Measurements from ENCODE around the gene TMEM184A. TPM values are rescaled to one million over a fixed set of nuclear protein-coding genes. Genes with fewer than 3 reads are reported as not detected.
"Not testable (repeated sequence)": the region's sequence is repeated elsewhere in the genome, so short reads cannot be mapped to it uniquely, and the experiment has no call there.

Gene TMEM184A
- total and polyA plus RNA-seq, 2 donors (not counting 3 experiments of a cell fraction or from before 2014, with no cell fraction given): 0.48 TPM; not detected in 1

DNA sequence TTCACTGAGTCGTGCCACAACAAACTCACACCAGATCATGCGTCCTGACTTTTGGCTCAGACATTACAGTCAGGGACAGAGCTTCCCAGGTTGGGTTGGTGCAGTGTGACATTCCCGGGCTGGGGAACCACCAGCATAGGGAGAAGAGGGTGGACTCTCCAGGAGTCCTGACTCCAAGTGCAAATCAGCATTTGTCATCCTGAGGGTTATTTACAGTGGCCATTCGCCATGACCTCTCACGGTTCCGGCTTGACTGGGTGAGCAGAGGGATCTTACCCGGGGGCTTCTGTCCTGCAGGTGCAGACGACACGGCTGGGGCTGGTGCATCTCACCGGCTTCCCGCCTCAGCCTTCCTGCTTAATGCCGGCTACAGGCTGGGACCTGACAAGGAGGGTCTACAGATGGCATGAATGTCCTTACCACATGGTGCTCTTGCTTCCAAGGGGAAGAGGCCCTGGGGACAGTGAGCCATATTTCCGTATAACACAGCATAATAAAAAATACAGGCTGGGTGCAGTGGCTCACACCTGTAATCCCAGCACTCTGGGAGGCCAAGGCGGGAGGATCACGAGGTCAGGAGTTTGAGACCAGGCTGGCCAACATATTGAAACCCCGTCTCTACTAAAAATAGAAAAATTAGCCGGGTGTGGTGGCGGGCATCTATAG lies 39.3 kb downstream of the TMEM184A start:
- H3K36me3 ChIP-seq (ENCODE audit: control insufficient read depth in 2 of 2, extremely low read depth in 1 of 2, insufficient read depth in 2 of 2, low read length in 2 of 2): no peaks in the 10 kb centered on the region
- BruUV-seq (replicated peaks): no TSS peak
- ChIA-PET POLR2A (no interaction called here), CTCF (no interaction called here)
- no peaks in the 10 kb centered on the region for H3K79me2 ChIP-seq (ENCODE audit: control insufficient read depth, insufficient read depth, low read length)
- intact Hi-C loops (cut with micrococcal nuclease) (no loop called here), dilution Hi-C loops (cut with MboI; ENCODE audit: extremely low pct_ligation_motif_present, low sequenced_read_pairs) (no loop called here)
- H3K4me2 ChIP-seq (ENCODE audit: insufficient read depth, low read length): no peak overlapping the region
- DNase-seq (ENCODE audit: low read depth, low spot score) (no peak), FAIRE-seq (no peak)
- H3K27ac ChIP-seq (ENCODE audit: insufficient read depth, low read depth, low read length): no peak overlapping the region
- no peak overlapping the region for H3K4me3 ChIP-seq (replicated peaks in 1 of 3; ENCODE audit: insufficient read depth in 1 of 3, low read depth in 1 of 3, low read length in 3 of 3)
- no peaks in the 10 kb centered on the region for H3K27me3 ChIP-seq (ENCODE audit: control insufficient read depth in 2 of 2, insufficient read depth in 2 of 2, low read length in 2 of 2)
- TF ChIP-seq, protein P1, sequence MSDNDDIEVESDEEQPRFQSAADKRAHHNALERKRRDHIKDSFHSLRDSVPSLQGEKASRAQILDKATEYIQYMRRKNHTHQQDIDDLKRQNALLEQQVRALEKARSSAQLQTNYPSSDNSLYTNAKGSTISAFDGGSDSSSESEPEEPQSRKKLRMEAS (IDR thresholded peaks at IDR 0.05; ENCODE audit: insufficient read depth, insufficient read length): no peak
- TF ChIP-seq POLR2A (IDR thresholded peaks at IDR 0.05; ENCODE audit: low read depth, low read length): no peak
- no peak overlapping the region for H2AFZ ChIP-seq (ENCODE audit: low read depth, low read length)
- H4K20me1 ChIP-seq (replicated peaks; ENCODE audit: control insufficient read depth, extremely low read depth, insufficient read depth, low read length): no peaks in the 10 kb centered on the region
- H3K9me1 ChIP-seq (replicated peaks; ENCODE audit: control insufficient read depth, extremely low read depth, insufficient read depth, low read length): no peaks in the 10 kb centered on the region
- peaks cover 18% of the 10 kb centered on the region for H3K4me1 ChIP-seq (ENCODE audit: control insufficient read depth, extremely low read depth, insufficient read depth, low read length)
- H3K9ac ChIP-seq (replicated peaks; ENCODE audit: extremely low read depth, insufficient read depth, low read length): no peak overlapping the region
- no peaks in the 10 kb centered on the region for H3K9me3 ChIP-seq (replicated peaks; ENCODE audit: control insufficient read depth, insufficient read depth, low read length)

- H3K9ac ChIP-seq (replicated peaks; ENCODE audit: extremely low read depth, insufficient read depth, low read length); H3K79me2 ChIP-seq (ENCODE audit: control insufficient read depth, insufficient read depth, low read length); H3K27me3 ChIP-seq (ENCODE audit: control insufficient read depth in 2 of 2, insufficient read depth in 2 of 2, low read length in 2 of 2); BruUV-seq (replicated peaks); dilution Hi-C loops (cut with MboI; ENCODE audit: extremely low pct_ligation_motif_present, low sequenced_read_pairs); H4K20me1 ChIP-seq (replicated peaks; ENCODE audit: control insufficient read depth, extremely low read depth, insufficient read depth, low read length); H2AFZ ChIP-seq (ENCODE audit: low read depth, low read length); POLR2A ChIA-PET; FAIRE-seq; intact Hi-C loops (cut with micrococcal nuclease); DNase-seq (ENCODE audit: low read depth, low spot score); H3K36me3 ChIP-seq (ENCODE audit: control insufficient read depth in 2 of 2, extremely low read depth in 1 of 2, insufficient read depth in 2 of 2, low read length in 2 of 2); H3K4me2 ChIP-seq (ENCODE audit: insufficient read depth, low read length); H3K27ac ChIP-seq (ENCODE audit: insufficient read depth, low read depth, low read length); H3K9me3 ChIP-seq (replicated peaks; ENCODE audit: control insufficient read depth, insufficient read depth, low read length); H3K9me1 ChIP-seq (replicated peaks; ENCODE audit: control insufficient read depth, extremely low read depth, insufficient read depth, low read length); H3K4me3 ChIP-seq (replicated peaks in 1 of 3; ENCODE audit: insufficient read depth in 1 of 3, low read depth in 1 of 3, low read length in 3 of 3): not testable (repeated sequence)
- H3K4me1 ChIP-seq (ENCODE audit: control insufficient read depth, extremely low read depth, insufficient read depth, low read length): peaks cover 15% of the 10 kb centered on the region
- CTCF ChIA-PET: interaction anchor here (1.3 kb wide), 1 partner anchor 22 kb away, joined by 3 read pairs; no protein-coding TSS in a partner anchor
Observed at GRCh38 chr7:1515509-1515967, 40.5 kb downstream of the TMEM184A start.

Measured in endothelial cell of umbilical vein (primary cell).